Liver (tissue), 3 donors: ENCODE results near the gene CYP2A7.
"Not testable (repeated sequence)": the region's sequence is repeated elsewhere in the genome, so short reads cannot be mapped to it uniquely, and the experiment has no call there.

Experiments
- ATF3 ChIP-seq: IDR thresholded peaks from 2 replicates; pipeline ENCODE4 v1.6.1; 2016; ENCODE audit warnings: antibody characterized with exemption
- CTCF ChIP-seq: fragments of 150-350 bp; IDR thresholded peaks from 2 replicates; pipeline ENCODE4 v1.5.1; 2017; ENCODE audit warnings: improper control_type of control experiment, low read depth, low read length; ENCODE audit not compliant: missing input control
- FOXA1 ChIP-seq: IDR thresholded peaks from 2 replicates; pipeline ENCODE4 v1.6.1; 2016; ENCODE audit warnings: antibody characterized with exemption
- HNF4G ChIP-seq: IDR thresholded peaks from 2 replicates; pipeline ENCODE4 v1.6.1; 2016; ENCODE audit warnings: antibody characterized with exemption
- JUND ChIP-seq, 2 donors: IDR thresholded peaks; 2 replicates each; pipeline ENCODE4 v1.6.1; 2016; ENCODE audit warnings: antibody characterized with exemption in 2 of 2
- MAX ChIP-seq: IDR thresholded peaks from 2 replicates; pipeline ENCODE4 v1.6.1; 2016; ENCODE audit warnings: antibody characterized with exemption
- RAD21 ChIP-seq, 2 donors: IDR thresholded peaks; 2 replicates each; pipeline ENCODE4 v1.6.1; 2016; ENCODE audit warnings: antibody characterized with exemption in 2 of 2, mild to moderate bottlenecking in 2 of 2
- REST ChIP-seq: IDR thresholded peaks from 2 replicates; pipeline ENCODE4 v1.6.1; 2016; ENCODE audit warnings: antibody characterized with exemption, mild to moderate bottlenecking
- SP1 ChIP-seq: IDR thresholded peaks from 2 replicates; pipeline ENCODE4 v1.6.1; 2018; ENCODE audit warnings: antibody characterized with exemption, mild to moderate bottlenecking
- TAF1 ChIP-seq: conservative IDR thresholded peaks from 2 replicates; pipeline ENCODE4 v1.6.1; 2016; ENCODE audit warnings: antibody characterized with exemption, mild to moderate bottlenecking
- YY1 ChIP-seq: IDR thresholded peaks from 2 replicates; pipeline ENCODE4 v1.6.1; 2016; ENCODE audit warnings: antibody characterized with exemption, mild to moderate bottlenecking
- ZBTB33 ChIP-seq: IDR thresholded peaks from 2 replicates; pipeline ENCODE4 v1.6.1; 2016; ENCODE audit warnings: antibody characterized with exemption
- donor health status: healthy.
- donor health status: healthy.

GRCh38 chr19:40929942-40930341 lies 47.9 kb upstream of the CYP2A7 start:
- not testable (repeated sequence) for TF ChIP-seq CTCF; REST; RAD21 (IDR thresholded peaks at IDR 0.05); FOXA1; SP1; JUND (IDR thresholded peaks at IDR 0.05); HNF4G; TAF1; ATF3; YY1; ZBTB33; MAX
